H1 (cell line): ENCODE data around the gene RNF38. TPM values are rescaled to one million over a fixed set of nuclear protein-coding genes. Genes with fewer than 3 reads are reported as not detected.

Source experiments
- CBX8 ChIP-seq: fragments of 300-800, 300-1000 bp; sonication (generic); IDR thresholded peaks from 2 replicates; pipeline ENCODE4 v1.7.1; 2016; ENCODE audit warnings: low read depth, low read length, borderline replicate concordance
- CHD1 ChIP-seq: IDR thresholded peaks from 2 replicates; pipeline ENCODE4 v1.6.1; 2012; ENCODE audit warnings: low read depth, low read length, improper control_type of control experiment
- CTBP2 ChIP-seq: IDR thresholded peaks from 2 replicates; pipeline ENCODE4 v1.7.0; 2011; ENCODE audit warnings: borderline replicate concordance, mild to moderate bottlenecking, moderate library complexity, mixed read lengths, low read length; ENCODE audit not compliant: insufficient read depth, insufficient read length
- FOSL1 ChIP-seq: IDR thresholded peaks from 2 replicates; pipeline ENCODE4 v1.6.1; 2011; ENCODE audit warnings: mild to moderate bottlenecking, low read depth, low read length, moderate library complexity; ENCODE audit not compliant: insufficient read depth
- HDAC2 ChIP-seq, 2 experiments: fragments of 300-600 bp in 1 of 2; sonication (generic) in 1 of 2; IDR thresholded peaks; 2 replicates each; pipeline ENCODE4 v1.6.1; 2011 to 2012; ENCODE audit warnings: low read depth in 2 of 2, low read length in 2 of 2, mild to moderate bottlenecking in 2 of 2, moderate library complexity in 2 of 2, borderline replicate concordance in 1 of 2, inconsistent platforms in 1 of 2
- KDM1A ChIP-seq: fragments of 200-600, 300-600 bp; sonication (generic); IDR thresholded peaks from 2 replicates; pipeline ENCODE4 v1.7.1; 2016; ENCODE audit warnings: mild to moderate bottlenecking, low read length, borderline replicate concordance
- PHF8 ChIP-seq: fragments of 200-600 bp; sonication (generic); conservative IDR thresholded peaks from 2 replicates; pipeline ENCODE4 v1.7.1; 2012; ENCODE audit warnings: low read depth, mild to moderate bottlenecking, inconsistent platforms, low read length, moderate library complexity
- POLR2A ChIP-seq, 2 experiments: IDR thresholded peaks; 1 replicate in 1 of 2; 2 replicates in 1 of 2; pipeline ENCODE4 v1.6.1; 2011; ENCODE audit warnings: low read depth in 2 of 2, low read length in 2 of 2, mild to moderate bottlenecking in 2 of 2; ENCODE audit errors: control extremely low read depth in 1 of 2
- RAD21 ChIP-seq, 2 experiments: IDR thresholded peaks in 1 of 2; conservative IDR thresholded peaks in 1 of 2; 2 replicates each; pipeline ENCODE4 v1.6.1; 2011; ENCODE audit warnings: low read depth in 2 of 2, low read length in 2 of 2, improper control_type of control experiment in 1 of 2, inconsistent platforms in 1 of 2, mild to moderate bottlenecking in 1 of 2, moderate library complexity in 1 of 2
- SAP30 ChIP-seq: fragments of 300-600 bp; sonication (generic); IDR thresholded peaks from 2 replicates; pipeline ENCODE4 v1.7.1; 2012; ENCODE audit warnings: low read length, moderate library complexity, mild to moderate bottlenecking, inconsistent platforms; ENCODE audit not compliant: insufficient read depth, insufficient replicate concordance
- SIX5 ChIP-seq: IDR thresholded peaks from 2 replicates; pipeline ENCODE4 v1.6.1; 2011; ENCODE audit warnings: mild to moderate bottlenecking, low read depth, low read length
- polyA plus RNA-seq, 7 experiments: library from polyadenylated mRNA; depleted of rRNA in 3 of 7; stranded (reverse) in 5 of 7; unstranded in 2 of 7; fragments of >200 nt in 5 of 7; fragments of 200-250 nt in 2 of 7; gene quantifications; 1 replicate in 5 of 7; 2 replicates in 1 of 7; 4 replicates in 1 of 7; pipeline versions ENCODE4 v1.2.1 to v1.2.3, GENCODE V29; 2011 to 2013; ENCODE audit warnings: missing spikeins in 2 of 7, mixed read lengths in 2 of 7
- total RNA-seq: library from RNA; stranded (reverse); fragmentation: NEBNext Ultra II Directional; extraction: Animal tissue kit (Norgen Biotek cat#: 25700); gene quantifications from 2 replicates; pipeline ENCODE4 v1.2.1, GENCODE V29; 2021

Gene RNF38
- total and polyA plus RNA-seq, 2 of the 8 experiments (the other 6 are each of a cell fraction or from before 2014, with no cell fraction given) = 54.9 to 60.9 TPM

DNA sequence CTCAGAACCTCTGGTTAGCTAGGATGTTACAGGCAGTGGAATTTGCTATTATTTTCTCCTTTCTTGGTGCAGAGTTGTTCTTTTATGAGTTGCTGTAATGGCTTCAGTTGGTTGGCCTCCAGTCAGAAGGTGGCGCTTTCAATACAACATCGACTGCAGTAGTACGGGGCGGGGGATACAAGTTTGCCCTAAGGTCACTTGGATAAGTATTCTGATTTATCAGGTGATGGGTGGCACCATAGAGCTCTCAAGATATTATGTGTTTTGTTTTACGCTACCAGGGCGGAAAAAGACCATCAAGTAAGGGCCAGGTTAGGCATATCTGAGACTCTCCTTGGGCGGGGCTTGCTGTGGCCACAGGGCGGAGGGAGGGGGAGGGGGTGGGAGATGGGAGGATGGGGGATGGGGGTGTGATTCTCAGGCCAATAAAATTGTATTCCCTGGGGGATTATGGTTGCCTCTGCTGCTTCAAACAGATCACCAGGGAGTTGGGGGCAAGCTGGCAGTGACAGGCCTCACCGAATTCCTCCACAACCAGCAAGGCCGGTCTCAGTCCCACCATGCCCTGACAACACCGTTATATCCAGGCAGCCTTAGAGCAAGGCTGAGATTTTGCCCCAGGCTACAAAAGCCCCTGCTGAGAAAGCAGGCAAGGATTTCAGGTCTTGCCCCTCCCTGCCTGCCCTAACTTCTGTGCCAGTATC is 15.9 kb upstream of the RNF38 start (continued):
- TF ChIP-seq RAD21 (IDR thresholded peaks at IDR 0.05 in 1 of 2, conservative IDR thresholded peaks at IDR 0.05 in 1 of 2; ENCODE audit: low read depth in 2 of 2, low read length in 2 of 2) (peak; percentile 25 to 36; a peak in 3 of 4 replicates), PHF8 (no peak), FOSL1 (no peak), POLR2A (IDR thresholded peaks at IDR 0.05; ENCODE audit: control extremely low read depth in 1 of 2, low read depth in 2 of 2, low read length in 2 of 2) (peak in 1 of 2 experiments; percentile 39; a peak in 1 of 3 replicates), CBX8 (no peak), CHD1 (no peak), SIX5 (no peak), HDAC2 (IDR thresholded peaks at IDR 0.05; ENCODE audit: borderline replicate concordance in 1 of 2, low read depth in 2 of 2, low read length in 2 of 2) (no peak), CTBP2 (no peak), KDM1A (peak; percentile 53; the same call in 1 of the 2 replicates), SAP30 (no peak)
